HepG2 (cell line): ENCODE measurements around the gene NPBWR2. TPM values are rescaled to one million over a fixed set of nuclear protein-coding genes. Genes with fewer than 3 reads are reported as not detected.
A peak's percentile ranks its signal among the peaks of the same experiment; 100 is the strongest.

ENCODE experiments used
- ATAC-seq: fragments of 200-7000 bp; cut with Tn5 transposase; 3 replicates; pipeline ENCODE4 v1.9.1; 2020; ENCODE audit warnings: mild to moderate bottlenecking, moderate library complexity
- BruUV-seq: library from RNA; stranded (reverse); fragments of 400-500 nt; replicated peaks from 2 replicates; lab custom pipeline; 2021; lab: Mats Ljungman, UMichigan
- CTCF ChIA-PET: fragments of 300-600 bp; formaldehyde crosslinking; extraction: SDS; loops from one replicate; lab custom pipeline; 2021; ENCODE audit warnings: low total read pairs, inconsistent platforms, low intra/inter-chr PET ratio; lab: Yijun Ruan, JAX
- POLR2A ChIA-PET: fragments of 350-600 bp; sonication (Branson Sonifier 250); formaldehyde crosslinking; loops from one replicate; lab custom pipeline; 2020; ENCODE audit warnings: antibody characterized with exemption, inconsistent platforms; lab: Yijun Ruan, JAX
- DNase-seq: peaks from one replicate; pipeline ENCODE4 v3.0.0-alpha.2; 2015; ENCODE audit warnings: low spot score
- FAIRE-seq: peaks from 3 replicates; lab custom pipeline; 2011; peaks lifted over from hg19 to GRCh38; lab: Jason Lieb, UNC
- H2AFZ ChIP-seq: one replicate; pipeline ENCODE4 v1.6.1; 2011; ENCODE audit warnings: low read length, inconsistent platforms
- H3K27ac ChIP-seq: fragments of 300-600 bp; 3 replicates; pipeline ENCODE4 v1.8.0; 2011; ENCODE audit warnings: mixed run types, mild to moderate bottlenecking, mixed read lengths, low read length, inconsistent platforms; ENCODE audit not compliant: insufficient read depth; ENCODE audit errors: extremely low read length
- H3K27me3 ChIP-seq, 2 experiments: fragments of 200-600 bp in 1 of 2; 2 replicates in 1 of 2; 3 replicates in 1 of 2; pipeline versions ENCODE4 v1.6.0 to v1.8.0; 2011; ENCODE audit warnings: low read length in 2 of 2, mild to moderate bottlenecking in 2 of 2, moderate library complexity in 2 of 2, inconsistent platforms in 1 of 2; ENCODE audit not compliant: insufficient read depth in 2 of 2, control insufficient read depth in 1 of 2
- H3K36me3 ChIP-seq, 2 experiments: fragments of 200-600 bp in 1 of 2; replicated peaks in 1 of 2; 2 replicates in 1 of 2; 3 replicates in 1 of 2; pipeline versions ENCODE4 v1.5.1 to v1.8.0; 2011; ENCODE audit warnings: low read length in 2 of 2, inconsistent platforms in 1 of 2; ENCODE audit not compliant: insufficient read depth in 2 of 2, control insufficient read depth in 1 of 2
- H3K4me1 ChIP-seq: 2 replicates; pipeline ENCODE4 v1.5.1; 2012; ENCODE audit warnings: low read length, inconsistent platforms; ENCODE audit not compliant: insufficient read depth
- H3K4me2 ChIP-seq: 2 replicates; pipeline ENCODE4 v1.6.0; 2011; ENCODE audit warnings: low read depth, low read length, inconsistent platforms
- H3K4me3 ChIP-seq, 3 experiments: fragments of 200-600 bp in 1 of 3; sonication (generic), shearing (Covaris generic) in 1 of 3; replicated peaks in 1 of 3; 2 replicates each; pipeline ENCODE4 v1.5.1; 2011 to 2016; ENCODE audit warnings: low read length in 3 of 3, inconsistent platforms in 2 of 3, low read depth in 2 of 3, mild to moderate bottlenecking in 2 of 3, control low read depth in 1 of 3, mixed read lengths in 1 of 3; ENCODE audit not compliant: insufficient read depth in 1 of 3
- H3K79me2 ChIP-seq: one replicate; pipeline ENCODE4 v1.6.1; 2011; ENCODE audit warnings: low read length, inconsistent platforms; ENCODE audit not compliant: insufficient read depth
- H3K9ac ChIP-seq: 2 replicates; pipeline ENCODE4 v1.6.0; 2011; ENCODE audit warnings: mild to moderate bottlenecking, low read depth, low read length, inconsistent platforms; ENCODE audit not compliant: insufficient read depth
- H3K9me3 ChIP-seq: 2 replicates; pipeline ENCODE4 v1.5.1; 2012; ENCODE audit warnings: mild to moderate bottlenecking, low read length
- H4K20me1 ChIP-seq: 2 replicates; pipeline ENCODE4 v1.6.0; 2011; ENCODE audit warnings: inconsistent platforms, mild to moderate bottlenecking, low read length, moderate library complexity; ENCODE audit not compliant: insufficient read depth
- CEBPB ChIP-seq: IDR thresholded peaks from 2 replicates; pipeline ENCODE4 v1.6.1; 2011; ENCODE audit warnings: low read depth, low read length, improper control_type of control experiment, borderline replicate concordance
- FLYWCH1 ChIP-seq: sonication (generic); formaldehyde crosslinking; IDR thresholded peaks from 2 replicates; pipeline ENCODE4 v1.8.1; 2023; ENCODE audit warnings: mild to moderate bottlenecking, missing genetic modification reagents
- HOXA5 ChIP-seq: sonication (generic); formaldehyde crosslinking; IDR thresholded peaks from 2 replicates; pipeline ENCODE4 v1.4.0; 2020; ENCODE audit warnings: missing genetic modification reagents
- LBX2 ChIP-seq: sonication (generic); formaldehyde crosslinking; IDR thresholded peaks from 2 replicates; pipeline ENCODE4 v1.5.0; 2020; ENCODE audit warnings: missing genetic modification reagents, mild to moderate bottlenecking, borderline replicate concordance
- TCF7L2 ChIP-seq: IDR thresholded peaks from 2 replicates; pipeline ENCODE4 v1.6.1; 2011; ENCODE audit warnings: mild to moderate bottlenecking, low read depth, low read length, moderate library complexity
- ZNF17 ChIP-seq: sonication (generic); formaldehyde crosslinking; IDR thresholded peaks from 2 replicates; pipeline ENCODE4 v1.5.0; 2020; ENCODE audit warnings: mild to moderate bottlenecking, missing genetic modification reagents
- ZNF598 ChIP-seq: sonication (generic); formaldehyde crosslinking; IDR thresholded peaks from 2 replicates; pipeline ENCODE4 v1.5.1; 2020; ENCODE audit warnings: mild to moderate bottlenecking, missing genetic modification reagents, borderline replicate concordance
- ZNF687 ChIP-seq: sonication (generic); formaldehyde crosslinking; IDR thresholded peaks from 2 replicates; pipeline ENCODE4 v1.5.1; 2020; ENCODE audit warnings: mild to moderate bottlenecking, missing genetic modification reagents, moderate library complexity
- ZNF768 ChIP-seq: sonication (generic); formaldehyde crosslinking; IDR thresholded peaks from 2 replicates; pipeline ENCODE4 v1.4.0; 2020; ENCODE audit warnings: missing genetic modification reagents
- ZNF879 ChIP-seq: sonication (generic); formaldehyde crosslinking; IDR thresholded peaks from 2 replicates; pipeline ENCODE4 v1.8.1; 2023; ENCODE audit warnings: missing genetic modification reagents
- WGBS: methylation state at CpG from one replicate; pipeline ENCODE4 v1.1.6; 2017; ENCODE audit warnings: low lambda C conversion rate; 5-methylcytosine and 5-hydroxymethylcytosine counted together
- in situ Hi-C: cut with HindIII; loops from 2 replicates; pipeline ENCODE4 v1.10.0; 2017; ENCODE audit warnings: low pct_unique_long_range_greater_than_20kb; ENCODE audit not compliant: extremely low pct_ligation_motif_present
- intact Hi-C: fragments of 100-400 bp; cut with micrococcal nuclease; formaldehyde crosslinking; loops from one replicate; pipeline ENCODE4 v1.10.0; 2022; ENCODE audit not compliant: unreplicated experiment
- polyA plus RNA-seq, 8 experiments: library from polyadenylated mRNA; depleted of rRNA in 3 of 8; stranded (reverse) in 7 of 8; unstranded in 1 of 8; fragments of >200 nt; fragmentation: Illumina TruSeq in 4 of 8; extraction: Trizol in 4 of 8; gene quantifications; 2 replicates each; pipeline versions ENCODE4 v1.2.1 to v1.2.3, GENCODE V29; 2011 to 2016; ENCODE audit warnings: low read depth in 4 of 8, missing spikeins in 1 of 8, mixed read lengths in 1 of 8; ENCODE audit not compliant: insufficient read depth in 1 of 8
- total RNA-seq, 5 experiments: library from RNA; depleted of rRNA; stranded (reverse); fragments of >200 nt; fragmentation: Illumina TruSeq; extraction: Trizol; gene quantifications; 2 replicates each; pipeline ENCODE4 v1.2.3, GENCODE V29; 2016; ENCODE audit warnings: low read depth in 1 of 5

The NPBWR2 gene
- total and polyA plus RNA-seq, 2 of the 13 experiments (the other 11 are each of a cell fraction or from before 2014, with no cell fraction given), result not detected

- no TSS peak for BruUV-seq
- TF ChIP-seq FLYWCH1 (CRISPR knock-in tag), result no peak
- TF ChIP-seq HOXA5 (CRISPR knock-in tag), result no peak
- TF ChIP-seq ZNF768 (CRISPR knock-in tag), result peak; percentile 38; the same call in 1 of the 2 replicates
- TF ChIP-seq CEBPB, result no peak
- FAIRE-seq, result no peak
These were observed 31.0 kb upstream of the NPBWR2 start for GRCh38 chr20:64138276-64138815.

GRCh38 chr20:64137598-64138031 lies 30.2 kb upstream of the NPBWR2 start:
- POLR2A ChIA-PET, result no interaction called here
- no peaks in the 10 kb centered on the region for H4K20me1 ChIP-seq
- H3K27ac ChIP-seq, result no peak overlapping the region
- DNase-seq, result no peak
- no peak overlapping the region for H3K9ac ChIP-seq
- no peaks in the 10 kb centered on the region for H3K9me3 ChIP-seq
- peaks cover 15 to 44% of the 10 kb centered on the region in 2 experiments; a peak in 4 of 5 replicates for H3K27me3 ChIP-seq
- H3K4me1 ChIP-seq, result no peaks in the 10 kb centered on the region
- no peaks in the 10 kb centered on the region for H3K36me3 ChIP-seq
- in situ Hi-C loops, result no loop called here
- WGBS, result 7% methylated on average over 6 of the region's 6 CpGs
- no peak for FAIRE-seq
- H3K4me2 ChIP-seq, result no peak overlapping the region
- TF ChIP-seq ZNF687 (CRISPR knock-in tag) (0 out of 2 replicates have a peak, but pooled peaks have one; percentile 17), LBX2 (CRISPR knock-in tag) (no peak), ZNF598 (CRISPR knock-in tag) (no peak), TCF7L2 (no peak), ZNF17 (CRISPR knock-in tag) (no peak), ZNF879 (CRISPR knock-in tag) (no peak)
- ATAC-seq, result peak; percentile 36
- H3K79me2 ChIP-seq, result no peaks in the 10 kb centered on the region
- no TSS peak for BruUV-seq
- H3K4me3 ChIP-seq, result no peak overlapping the region
- intact Hi-C loops, result no loop called here
- CTCF ChIA-PET, result no interaction called here
- H2AFZ ChIP-seq, result no peak overlapping the region

More at GRCh38 chr20:64138276-64138815, 31.0 kb upstream of the NPBWR2 start:
- Histone ChIP-seq H3K9me3 (no peaks in the 10 kb centered on the region), H2AFZ (no peak overlapping the region), H3K79me2 (no peaks in the 10 kb centered on the region), H3K4me1 (no peaks in the 10 kb centered on the region), H4K20me1 (no peaks in the 10 kb centered on the region), H3K27ac (no peak overlapping the region), H3K4me3 (no peak overlapping the region), H3K4me2 (no peak overlapping the region), H3K9ac (no peak overlapping the region), H3K27me3 (peaks cover 15 to 44% of the 10 kb centered on the region in 2 experiments; a peak in 4 of 5 replicates), H3K36me3 (no peaks in the 10 kb centered on the region)
- CTCF ChIA-PET, result no interaction called here
- in situ Hi-C loops (no loop called here), intact Hi-C loops (no loop called here)
- 64% methylated on average over 18 of the region's 18 CpGs for WGBS
- no peak for ATAC-seq
- no peak for DNase-seq
- POLR2A ChIA-PET, result no interaction called here
